Activated CD4-positive, alpha-beta T cell treated with anti-CD3 and anti-CD28 coated beads, Interleukin-2, Interleukin-4, amounts not matched to agents 100 ng/mL and 50 ng/mL, durations not matched to agents 16 hours and 8 hours (primary cell): ENCODE data around the gene ELMO1.
A peak's percentile ranks its signal among the peaks of the same experiment; 100 is the strongest.

Source experiments
- DNase-seq: peaks from one replicate; pipeline ENCODE4 v3.0.0-alpha.2; 2020; ENCODE audit warnings: low spot score

The ELMO1 gene

DNA sequence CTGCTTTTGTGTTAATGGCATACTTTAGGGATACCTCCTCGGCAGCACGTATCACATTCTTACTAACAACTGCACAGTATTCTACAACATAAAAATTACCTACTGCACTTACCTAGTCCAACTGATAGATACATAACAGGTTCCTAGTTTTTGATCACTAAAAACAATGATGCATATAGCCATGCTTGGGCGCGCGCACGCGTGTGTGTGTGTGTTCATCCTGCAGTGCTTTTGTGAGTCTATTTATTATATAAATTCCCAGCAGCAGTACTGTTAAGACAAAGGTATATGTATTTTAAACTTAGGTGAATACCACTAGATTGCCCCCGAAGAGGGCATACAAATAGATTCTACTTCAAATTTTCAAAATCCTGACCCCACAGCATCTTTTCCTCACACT, 181.4 kb downstream of the ELMO1 start:
- no peak for DNase-seq

DNA sequence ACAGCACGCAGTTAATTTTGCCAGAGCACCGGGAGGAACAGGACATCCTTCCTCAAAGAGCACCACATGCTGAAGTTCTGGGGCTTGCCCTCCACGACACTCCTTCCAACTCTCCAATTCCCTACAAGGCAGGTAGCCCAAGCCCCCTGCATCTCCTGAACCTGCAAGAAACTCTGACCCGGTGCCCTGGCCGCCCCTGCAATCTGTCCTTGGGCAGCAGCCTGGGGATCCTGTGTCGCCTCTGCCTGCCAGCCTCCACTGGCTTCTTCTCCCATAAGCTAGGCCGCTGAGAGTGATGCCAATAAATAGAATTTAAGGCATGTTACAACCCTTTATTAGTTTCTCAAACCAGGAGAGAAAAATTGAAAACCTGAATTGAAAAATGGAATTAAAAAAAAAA, 182.8 kb downstream of the ELMO1 start:
- no peak for DNase-seq

DNA sequence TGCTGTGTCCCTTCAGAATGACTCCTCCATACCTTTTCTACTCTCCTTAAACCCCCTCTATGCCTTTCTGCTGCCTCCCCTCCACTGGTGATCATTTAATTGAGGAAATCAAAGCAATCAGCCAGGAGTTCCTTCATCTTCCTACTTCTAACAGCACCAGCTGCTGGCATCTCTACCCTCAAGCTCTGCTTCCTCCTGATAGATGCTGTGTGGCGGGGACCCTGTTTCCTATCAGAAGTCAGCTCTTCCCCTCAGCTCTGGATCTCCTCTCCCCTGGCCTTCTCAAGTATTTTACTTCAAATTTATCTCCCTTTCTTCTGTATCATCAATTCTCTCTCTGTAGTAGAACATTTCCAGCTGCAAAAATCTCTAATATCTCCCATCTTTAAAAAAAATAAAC, 183.7 kb downstream of the ELMO1 start:
- DNase-seq, result no peak

DNA sequence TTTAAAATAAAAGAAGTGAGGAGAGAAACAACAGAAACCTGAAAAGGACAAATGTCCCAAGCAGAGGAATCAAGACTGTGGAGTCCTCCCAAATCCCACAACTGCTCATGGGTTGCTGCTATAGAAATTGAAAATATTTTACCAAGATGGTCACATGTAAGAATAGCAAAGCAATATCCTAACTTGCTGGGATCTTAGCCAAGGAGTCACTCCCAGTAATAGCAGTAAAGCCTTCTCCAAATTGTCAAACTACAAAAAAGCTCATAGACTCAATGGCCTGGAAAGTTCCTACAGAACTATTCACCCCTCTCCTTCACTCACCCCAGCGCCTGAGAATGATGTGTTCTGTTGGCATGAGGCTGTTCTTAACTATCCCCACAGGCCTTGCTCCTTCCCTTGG, 186.5 kb downstream of the ELMO1 start:
- DNase-seq, result no peak

DNA sequence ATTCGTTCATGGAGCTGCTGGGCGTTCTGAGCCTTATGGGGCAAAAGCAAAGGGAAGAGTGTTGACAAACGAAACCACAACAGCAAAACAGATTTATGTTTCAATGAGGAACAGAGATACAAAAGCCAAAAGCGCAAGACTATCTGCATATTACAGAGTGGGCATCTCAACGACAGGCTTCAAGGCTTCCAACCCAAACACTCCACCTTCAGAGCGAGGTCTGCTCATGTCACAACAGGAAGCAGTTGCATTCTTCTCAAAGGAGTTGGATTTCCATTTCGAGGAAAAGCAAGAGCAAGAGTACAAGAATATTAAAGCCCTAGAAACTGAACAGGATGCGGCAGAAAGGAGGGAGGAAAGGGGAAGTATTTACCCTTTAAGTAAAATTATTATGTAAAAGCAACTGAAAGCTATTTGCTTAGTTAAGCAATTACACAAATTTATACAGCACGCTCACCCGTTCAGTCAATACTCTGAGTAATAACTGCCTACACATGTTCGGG, 189.3 kb downstream of the ELMO1 start:
- DNase-seq, result no peak

DNA sequence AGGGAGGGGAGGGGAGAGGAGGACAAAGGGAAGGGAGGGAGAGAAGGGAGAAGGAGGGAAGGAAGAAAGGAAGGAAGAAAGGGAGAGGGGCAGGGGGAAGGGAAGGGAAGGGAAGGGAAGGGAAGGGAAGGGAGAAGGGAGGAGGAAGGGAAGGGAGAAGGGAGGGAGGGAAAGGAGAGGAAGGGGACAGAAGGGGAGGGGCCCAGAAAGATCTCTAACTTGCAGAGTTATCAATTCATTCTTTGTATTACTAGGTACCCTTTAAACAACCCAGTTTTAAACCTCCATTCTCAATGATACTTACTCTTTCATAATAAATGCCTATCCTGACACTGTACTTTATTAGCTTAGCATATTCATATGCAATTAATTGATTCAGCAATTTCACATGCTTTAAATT, 192.0 kb downstream of the ELMO1 start:
- no peak for DNase-seq

DNA sequence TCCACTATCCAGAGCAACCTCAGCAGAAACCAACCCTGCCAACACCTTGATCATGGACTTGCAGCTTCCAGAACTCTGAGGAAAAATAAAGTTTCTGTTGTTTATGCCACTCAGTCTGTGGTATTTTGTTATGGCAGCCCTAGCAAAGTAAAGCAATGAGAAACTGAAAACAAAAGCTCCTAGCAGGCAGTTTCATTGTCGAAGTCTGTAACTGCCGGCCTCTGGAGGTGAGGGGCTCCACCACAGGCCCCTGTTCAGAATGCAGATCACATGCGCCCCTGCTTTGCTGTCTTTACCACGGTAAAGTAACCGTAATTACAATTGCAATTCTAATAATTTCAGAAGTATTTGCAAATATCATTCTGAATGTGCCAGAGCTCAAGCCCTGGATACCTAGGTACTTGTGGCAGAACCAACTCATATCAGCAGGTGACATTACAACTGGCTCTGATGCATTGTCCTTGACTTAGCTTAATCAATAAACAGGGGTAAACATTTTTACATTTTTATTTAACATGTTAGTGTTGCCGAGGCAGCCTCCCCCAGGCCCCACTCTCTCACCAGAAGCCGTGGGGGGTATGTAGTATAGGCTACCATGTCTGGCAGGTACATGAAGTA, 193.2 kb downstream of the ELMO1 start:
- no peak for DNase-seq

DNA sequence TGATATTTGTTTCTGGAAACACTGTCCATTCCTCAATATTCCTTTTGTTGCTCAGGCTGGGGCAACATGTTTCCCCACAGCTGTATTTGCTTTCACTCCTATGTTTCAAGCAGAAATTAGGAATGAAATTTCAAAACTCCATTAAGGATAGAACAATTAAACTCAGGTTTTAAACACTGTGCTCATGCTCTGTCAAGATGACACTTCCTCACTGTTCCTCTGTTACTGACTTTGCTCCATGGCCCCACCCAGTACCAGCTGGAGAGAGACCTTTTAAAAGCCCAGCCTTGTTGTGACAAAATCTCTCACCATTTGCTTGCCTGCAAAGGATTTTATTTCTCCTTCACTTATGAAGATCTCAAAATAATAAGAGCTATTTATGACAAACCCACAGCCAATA, 197.4 kb downstream of the ELMO1 start:
- DNase-seq, result no peak

DNA sequence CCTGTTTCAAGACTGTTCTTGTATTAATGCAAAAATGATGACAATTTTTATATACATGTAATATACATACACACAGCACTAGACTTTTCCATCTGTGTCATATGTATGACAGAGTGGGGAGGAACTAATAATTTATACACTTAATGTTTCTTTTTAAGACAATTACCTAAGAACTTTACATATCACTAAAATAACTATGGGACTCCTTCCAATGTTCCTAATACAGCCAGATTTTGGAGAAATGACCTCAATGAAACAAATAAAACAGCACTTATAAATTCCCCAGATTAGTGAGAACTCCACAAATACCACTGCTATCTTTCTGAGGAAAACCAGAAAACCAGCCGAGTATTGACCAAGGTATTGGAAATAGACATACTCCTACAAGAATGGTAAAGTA, 199.4 kb downstream of the ELMO1 start:
- DNase-seq, result no peak

DNA sequence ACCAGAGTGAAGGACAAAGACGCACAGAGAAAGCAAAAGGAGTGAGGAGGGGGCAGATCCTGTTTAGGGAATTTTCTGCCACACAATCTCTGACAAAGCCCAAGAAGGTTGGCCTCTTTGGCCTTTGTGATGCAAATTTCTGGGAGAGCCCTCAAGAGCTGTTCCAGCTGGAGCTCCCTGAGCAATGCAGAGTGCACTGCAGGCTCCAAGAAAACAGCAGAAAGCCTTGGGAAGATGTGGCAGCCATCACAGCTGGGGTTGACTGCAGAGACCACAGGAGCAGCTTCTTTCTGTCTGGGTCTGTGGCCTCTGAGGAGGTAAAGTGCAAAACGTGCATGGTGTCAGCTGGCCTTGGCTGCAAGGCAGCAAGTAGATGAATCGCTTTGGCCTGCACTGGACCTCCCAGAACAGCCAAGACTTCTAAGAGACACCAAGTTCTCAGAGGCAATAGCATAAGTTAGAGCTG, 200.2 kb downstream of the ELMO1 start:
- DNase-seq, result no peak

DNA sequence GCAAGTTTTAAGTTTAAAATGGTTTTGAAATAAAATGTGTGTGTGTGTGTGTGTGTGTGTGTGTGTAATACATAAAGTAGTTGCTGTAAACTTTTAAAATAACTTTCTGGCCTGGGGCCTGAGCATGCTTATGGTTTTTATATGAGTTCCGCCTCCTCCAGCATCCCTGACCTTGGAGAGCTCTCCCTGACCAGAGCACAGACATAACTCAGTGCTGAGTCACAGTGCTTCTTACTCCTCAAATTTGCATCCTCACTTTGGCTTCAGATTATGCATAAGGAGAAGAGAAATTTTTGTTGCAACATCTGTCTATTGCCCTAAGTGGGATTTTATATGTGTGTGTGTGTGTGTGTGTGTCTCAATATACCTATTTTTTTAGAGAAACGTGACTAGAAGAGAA, 200.8 kb downstream of the ELMO1 start:
- DNase-seq, result no peak

DNA sequence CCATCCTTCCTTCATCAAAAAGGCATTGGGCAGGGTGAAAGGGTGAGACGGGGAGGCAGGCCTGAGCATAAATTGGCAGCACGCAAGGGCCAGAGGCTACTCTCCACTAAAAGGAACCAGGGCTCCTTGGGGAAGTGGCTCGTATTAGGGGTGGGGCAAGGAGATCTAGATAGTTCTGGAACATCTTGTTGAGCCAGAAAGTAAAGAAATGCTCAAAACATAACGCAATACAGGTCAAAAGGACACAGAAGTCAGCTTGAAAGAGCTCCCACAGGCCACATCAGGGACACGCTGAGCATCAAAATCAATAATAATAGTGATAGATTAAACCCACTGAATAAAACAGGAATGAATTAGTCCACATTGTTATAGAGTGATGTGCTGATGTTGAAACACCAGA, 203.1 kb downstream of the ELMO1 start:
- DNase-seq, result no peak

DNA sequence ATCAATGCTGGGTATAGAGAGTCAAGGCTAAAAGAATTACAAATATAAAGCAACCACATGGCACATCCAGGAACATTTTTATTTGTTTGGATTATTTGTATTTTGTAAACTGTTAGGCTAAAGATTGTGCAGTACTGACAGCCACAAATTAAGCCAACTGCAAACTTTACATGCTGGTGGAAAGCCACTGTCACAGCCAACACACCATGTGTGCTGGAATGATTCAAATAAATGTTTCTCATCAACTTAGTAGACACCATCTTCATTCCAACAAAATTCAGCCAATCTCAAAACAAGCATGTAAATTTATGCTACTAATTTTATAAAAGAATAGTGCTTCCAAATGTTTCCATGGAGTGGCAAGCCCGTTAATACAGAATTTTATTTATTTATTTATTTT, 211.8 kb downstream of the ELMO1 start:
- no peak for DNase-seq

DNA sequence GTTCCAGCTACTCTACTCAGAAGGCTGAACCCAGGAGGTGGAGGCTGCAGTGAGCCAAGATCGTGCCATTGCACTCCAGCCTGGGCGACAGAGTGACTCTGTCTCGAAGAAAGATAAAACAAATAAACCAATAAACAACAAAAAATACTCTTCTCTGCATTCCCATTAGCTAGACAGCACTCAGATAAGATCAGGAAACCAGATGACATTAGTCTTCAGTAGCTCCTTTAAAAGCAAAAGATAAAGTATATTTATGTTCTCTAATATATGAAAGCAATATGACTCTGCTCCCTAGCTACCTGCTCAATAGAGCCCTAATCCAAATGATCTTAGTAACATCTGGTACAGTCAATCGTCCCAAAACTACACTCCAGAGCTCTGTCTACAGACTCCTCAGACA, 212.9 kb downstream of the ELMO1 start:
- no peak for DNase-seq

DNA sequence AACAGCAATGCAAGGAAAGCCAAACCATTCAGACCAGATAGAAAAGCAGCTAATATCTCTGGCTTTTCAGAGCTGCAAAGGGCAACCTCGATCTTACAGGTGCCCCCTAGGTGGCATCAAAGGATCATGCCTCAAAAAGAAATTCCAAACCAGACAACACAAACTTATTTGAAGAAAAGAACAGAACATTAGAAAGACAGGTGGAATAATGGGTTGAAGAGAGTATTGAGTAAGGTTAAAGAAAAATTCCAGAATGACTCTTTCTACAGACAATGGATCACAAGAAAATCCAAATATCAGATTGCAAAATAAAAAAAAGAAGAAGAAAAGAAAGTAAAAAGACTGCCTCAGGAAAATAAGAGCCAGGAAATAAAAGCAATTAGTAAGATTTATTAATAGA, 213.7 kb downstream of the ELMO1 start:
- peak; percentile 9 for DNase-seq

DNA sequence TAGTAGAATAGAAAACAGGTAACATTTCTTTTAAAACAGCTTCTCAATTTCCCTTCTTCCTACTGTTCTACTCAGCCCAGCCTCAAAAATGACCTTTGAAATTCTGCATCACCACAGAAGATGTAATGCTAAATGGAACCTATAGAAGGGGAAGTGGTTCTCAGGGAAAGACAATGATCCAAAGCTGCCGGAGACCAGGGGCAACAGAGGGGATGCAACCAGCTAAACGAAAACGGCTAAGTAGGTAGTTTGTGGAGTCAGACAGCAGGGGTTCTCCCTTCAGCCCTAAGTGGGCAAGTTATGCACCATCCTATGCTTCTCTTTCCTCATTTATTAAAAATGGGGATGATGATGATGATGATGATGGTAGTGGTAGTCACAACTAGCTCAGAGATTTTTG, 214.3 kb downstream of the ELMO1 start:
- DNase-seq, result no peak

DNA sequence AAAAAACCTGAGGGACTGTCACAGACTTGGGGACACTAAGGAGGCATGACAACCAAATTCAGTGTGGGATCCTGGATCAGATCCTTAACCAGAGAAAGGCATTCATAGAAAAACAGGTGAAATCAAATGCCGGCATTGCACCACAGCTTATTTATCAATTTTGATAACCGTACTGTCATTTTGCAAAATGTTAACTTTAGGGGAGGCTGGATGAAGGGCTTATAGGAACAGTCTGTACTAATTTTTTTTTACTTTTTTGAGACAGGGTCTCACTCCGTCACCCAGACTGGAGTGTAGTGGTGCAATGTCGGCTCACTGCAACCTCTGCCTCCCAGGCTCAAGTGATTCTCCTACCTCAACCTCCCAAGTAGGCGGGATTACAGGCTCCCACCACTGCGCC, 217.1 kb downstream of the ELMO1 start:
- DNase-seq, result no peak

DNA sequence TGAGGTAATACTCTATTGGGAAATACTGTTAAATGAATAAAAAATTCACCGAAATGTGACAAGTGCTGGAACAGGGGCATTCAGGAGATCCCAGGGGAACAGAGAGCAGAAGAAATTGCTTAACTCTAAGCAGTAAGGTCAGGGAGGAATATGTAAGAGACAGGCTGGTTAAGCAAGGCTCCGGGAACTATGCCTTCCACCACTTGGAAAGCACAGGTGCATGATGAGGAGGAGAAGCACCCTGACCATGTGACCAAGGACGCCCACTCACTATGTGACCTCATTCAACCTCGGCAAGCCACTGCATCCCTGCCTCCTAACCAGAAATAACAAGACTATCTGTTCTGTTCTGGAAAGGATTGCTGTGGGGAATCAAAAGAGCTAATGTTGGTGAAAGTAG, 218.4 kb downstream of the ELMO1 start:
- DNase-seq, result no peak

DNA sequence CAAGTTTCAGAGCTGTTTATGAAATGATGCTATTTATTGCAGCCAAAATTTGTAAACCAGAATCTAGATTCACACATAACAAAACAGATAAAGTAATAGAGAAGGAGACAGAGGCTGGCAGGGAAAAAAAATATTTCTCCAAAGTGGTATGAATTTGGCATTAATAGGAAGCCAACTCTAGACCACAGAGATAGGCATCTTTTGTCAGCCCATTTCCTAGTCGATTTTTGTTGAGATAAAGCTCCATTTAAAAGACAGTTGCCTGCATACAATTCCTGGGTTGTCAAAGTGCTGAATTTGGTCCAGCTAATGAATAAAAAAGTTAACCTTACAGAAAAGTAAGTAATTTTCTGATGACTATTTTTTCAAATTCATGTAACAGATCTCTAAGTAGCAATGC, 219.3 kb downstream of the ELMO1 start:
- DNase-seq, result no peak

DNA sequence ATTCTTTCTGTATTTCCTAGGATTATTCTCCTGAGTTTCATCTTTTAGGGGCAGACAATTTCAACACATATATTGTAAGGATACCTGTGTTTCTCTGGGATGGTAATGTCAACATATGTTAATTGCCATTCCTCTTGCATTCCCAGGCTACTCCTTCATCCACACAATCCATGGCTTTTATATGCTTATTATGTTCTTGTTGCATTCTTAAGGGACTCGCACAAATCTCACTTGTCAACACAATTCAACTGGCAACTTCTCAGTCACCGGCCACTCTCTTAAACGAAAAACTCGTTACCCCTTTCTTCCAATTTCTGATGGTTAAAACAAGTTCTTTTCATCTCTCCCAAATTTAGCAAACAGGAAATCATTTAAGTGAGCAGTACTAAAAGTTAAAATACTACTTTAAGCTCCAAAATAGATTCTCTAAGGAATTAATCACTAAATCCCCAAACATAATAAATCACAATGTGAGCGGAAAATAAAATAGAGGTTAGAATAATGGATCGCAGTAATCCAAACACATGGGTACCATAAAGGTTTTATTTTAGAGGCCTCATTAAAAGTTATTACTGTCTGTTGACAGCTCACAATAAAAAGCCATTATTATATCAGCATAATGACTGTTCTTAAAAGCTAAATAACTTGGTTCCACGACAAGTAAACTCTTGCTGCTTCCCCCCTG, 223.2 kb downstream of the ELMO1 start:
- DNase-seq, result no peak

DNA sequence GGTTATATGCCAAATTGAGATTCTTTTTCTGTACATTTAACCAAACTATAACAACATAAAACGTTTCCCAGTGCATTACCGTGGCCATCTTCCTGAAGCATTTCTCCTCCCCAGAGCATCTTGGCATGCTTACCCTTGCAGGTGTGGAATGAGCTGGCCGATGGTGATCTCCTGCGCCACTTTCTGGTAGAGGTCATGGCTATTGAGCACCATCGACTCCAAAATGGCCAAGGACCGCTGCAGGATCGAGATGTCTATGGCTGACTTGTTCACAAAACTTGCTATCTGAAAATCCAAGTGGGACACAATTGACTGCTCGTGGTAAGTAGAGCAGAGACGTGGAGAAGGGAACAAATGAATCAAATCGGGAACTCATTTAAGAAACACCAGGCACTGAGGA, 223.9 kb downstream of the ELMO1 start:
- DNase-seq, result no peak

DNA sequence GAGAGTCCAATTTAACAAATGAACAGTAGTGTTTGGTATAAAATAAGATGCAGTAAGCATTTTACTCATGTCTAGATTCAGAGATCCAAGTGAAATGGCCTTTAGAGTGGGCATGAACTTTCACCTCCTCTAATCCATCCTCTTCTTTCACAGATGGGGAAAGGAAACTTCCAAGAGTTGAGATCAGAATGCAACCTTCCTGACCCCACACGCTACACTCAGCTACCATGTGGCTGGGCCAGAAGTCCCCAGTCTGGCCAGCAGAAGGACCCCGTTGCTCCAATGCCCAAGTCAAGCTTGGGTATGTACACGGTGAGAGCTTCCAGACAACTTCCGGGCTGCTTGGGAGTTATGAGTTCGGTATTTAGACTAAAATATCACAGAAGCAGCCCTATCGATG, 228.0 kb downstream of the ELMO1 start:
- no peak for DNase-seq

DNA sequence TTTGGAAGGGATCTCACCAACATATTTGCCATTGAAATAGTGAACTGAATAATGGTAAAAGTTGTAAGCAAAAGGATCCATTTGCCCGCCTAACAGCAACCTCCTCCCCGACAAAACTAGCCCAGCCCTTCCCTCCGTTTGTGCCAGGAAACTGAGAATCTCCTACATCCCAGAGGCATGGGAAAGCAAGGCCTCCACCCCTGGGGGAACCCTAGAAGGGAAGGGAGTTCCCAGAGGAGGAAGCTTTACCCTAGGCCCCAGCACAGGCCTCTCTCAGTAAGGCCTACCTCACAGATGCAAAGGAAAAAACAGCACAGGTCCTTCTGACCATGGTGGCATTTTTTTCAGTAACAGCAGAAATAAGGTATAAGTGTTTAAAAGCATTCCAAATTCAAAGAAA, 229.7 kb downstream of the ELMO1 start:
- no peak for DNase-seq

DNA sequence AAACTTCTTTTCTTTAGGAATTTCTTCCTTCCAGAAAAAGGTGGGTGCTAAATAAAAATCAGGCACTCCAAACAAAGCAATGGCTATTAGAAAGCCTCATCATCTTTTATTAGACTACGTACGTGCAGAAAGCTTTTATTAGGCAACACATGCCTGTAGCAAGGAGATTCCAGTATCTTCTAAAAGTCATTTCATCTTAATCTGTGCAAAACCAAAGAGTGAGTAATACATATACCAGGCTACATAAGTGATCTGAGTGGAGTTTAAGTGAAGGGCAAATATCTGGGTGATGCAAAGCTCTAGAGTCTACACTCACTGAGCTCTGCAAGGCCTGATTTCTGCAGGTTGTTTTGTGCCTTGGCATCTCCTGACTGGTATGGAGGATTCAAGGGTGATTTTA, 231.7 kb downstream of the ELMO1 start:
- no peak for DNase-seq
